HG03095 (cell line): ENCODE data around the gene ABHD17A.

ENCODE experiments used
- ATAC-seq: cut with Tn5 transposase; IDR thresholded peaks from one replicate; pipeline ENCODE4 v1.9.1; 2021; ENCODE audit warnings: moderate library complexity; ENCODE audit not compliant: unreplicated experiment

Gene ABHD17A

DNA sequence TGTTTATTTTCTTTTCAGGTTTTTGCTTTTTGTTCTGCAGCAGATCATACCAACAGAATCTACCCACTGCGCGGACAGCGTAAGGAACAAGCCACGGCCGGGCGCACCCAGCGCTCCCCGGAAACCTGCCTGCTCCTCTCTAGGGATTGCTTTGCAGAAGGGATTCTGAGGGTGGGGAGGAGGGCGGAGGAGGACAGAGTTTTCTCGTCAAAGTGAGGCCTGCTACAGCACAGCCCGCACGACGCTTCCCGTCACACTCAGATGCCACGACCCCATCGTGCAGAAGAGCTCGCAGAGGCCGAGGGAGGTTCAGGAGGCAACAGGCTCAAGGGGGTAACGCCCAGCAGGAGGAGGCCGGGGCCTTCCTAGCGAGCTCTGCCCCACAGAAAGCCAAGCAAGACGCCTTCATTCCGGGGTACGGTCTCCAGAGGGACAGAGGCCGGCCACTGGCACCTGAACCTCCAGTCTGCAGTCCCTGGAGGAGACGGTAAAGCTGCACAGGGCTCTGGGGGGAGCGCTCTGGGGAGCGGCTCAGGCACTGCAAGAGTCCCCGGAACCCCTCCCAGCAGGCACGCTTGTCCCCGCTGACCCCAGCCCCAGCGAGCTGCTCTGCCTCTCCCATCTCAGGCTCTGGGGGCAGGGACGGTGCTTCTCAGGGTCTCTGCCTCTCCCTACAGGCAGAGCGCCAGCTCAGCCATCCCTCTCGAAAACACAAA is 43.9 kb downstream of the ABHD17A start:
- ATAC-seq, result no peak

DNA sequence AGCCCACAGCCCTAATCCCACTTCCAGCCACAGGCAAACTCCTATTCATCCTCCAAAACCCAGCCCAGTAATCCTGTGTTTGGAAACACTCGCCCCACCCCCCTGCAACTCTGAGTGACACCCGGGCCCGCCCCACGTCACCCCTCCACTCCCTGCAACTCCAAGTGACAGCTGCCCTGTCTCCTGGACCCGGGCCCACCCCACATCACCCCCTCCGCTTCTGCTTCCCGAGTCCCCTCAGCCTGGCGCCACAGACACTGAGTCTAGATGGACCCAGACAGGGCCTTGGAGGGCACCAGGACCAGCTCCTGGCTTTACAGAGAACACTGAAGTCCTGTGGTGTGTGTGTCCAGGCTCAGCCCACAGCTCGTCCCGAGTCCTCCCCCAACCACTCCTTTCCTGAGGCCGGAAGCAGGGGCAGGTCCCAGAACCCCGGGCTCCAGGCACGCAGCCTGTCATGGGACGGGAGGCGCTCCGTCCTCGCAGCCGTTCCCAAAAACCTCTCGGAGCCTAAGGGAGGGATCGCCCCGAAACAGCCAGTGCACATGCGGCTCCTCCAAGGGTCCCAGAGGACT is 44.7 kb downstream of the ABHD17A start:
- ATAC-seq, result no peak

- ATAC-seq, result no peak
Observed at GRCh38 chr19:1839658-1840540, 45.4 kb downstream of the ABHD17A start.

DNA sequence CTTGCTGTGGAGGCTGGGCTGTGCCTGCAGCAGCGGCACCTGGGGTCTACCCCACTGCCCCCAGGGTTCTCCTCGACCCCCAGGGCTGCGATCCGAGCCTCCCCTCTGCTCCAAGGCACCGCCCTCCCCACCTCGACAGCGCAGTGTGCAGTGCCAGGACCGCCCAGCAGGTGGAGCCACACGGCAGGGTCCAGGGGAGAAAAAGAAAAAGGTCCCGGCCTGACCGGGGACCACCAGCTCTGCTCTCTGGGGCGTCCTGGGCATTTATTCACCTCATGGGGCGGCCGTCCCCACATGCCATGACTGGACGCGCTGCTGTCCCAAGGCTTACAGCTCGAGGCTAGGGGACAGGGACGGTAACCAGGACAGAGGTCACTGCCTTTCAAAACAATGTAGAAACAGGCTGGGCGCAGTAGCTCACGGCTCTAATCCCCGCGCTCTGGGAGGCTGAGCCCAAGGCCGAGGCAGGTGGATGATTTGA is 47.6 kb downstream of the ABHD17A start:
- no peak for ATAC-seq

DNA sequence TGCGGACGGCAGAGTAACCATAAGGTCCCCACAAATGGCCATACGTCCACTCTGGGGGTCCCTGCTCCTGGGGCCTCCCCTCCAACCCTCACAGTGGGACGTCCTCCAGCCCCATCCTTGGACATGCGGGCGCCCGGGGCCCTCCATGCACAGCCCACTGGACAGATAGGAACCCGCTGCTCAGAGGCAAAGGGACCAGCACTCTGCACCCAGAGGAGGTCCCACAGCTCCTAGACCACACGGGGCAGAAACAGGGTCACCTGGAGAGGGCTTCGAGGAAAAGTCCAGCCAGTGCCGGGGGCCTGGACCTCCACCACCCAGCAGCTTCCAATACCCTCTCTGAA is 48.1 kb downstream of the ABHD17A start:
- no peak for ATAC-seq

DNA sequence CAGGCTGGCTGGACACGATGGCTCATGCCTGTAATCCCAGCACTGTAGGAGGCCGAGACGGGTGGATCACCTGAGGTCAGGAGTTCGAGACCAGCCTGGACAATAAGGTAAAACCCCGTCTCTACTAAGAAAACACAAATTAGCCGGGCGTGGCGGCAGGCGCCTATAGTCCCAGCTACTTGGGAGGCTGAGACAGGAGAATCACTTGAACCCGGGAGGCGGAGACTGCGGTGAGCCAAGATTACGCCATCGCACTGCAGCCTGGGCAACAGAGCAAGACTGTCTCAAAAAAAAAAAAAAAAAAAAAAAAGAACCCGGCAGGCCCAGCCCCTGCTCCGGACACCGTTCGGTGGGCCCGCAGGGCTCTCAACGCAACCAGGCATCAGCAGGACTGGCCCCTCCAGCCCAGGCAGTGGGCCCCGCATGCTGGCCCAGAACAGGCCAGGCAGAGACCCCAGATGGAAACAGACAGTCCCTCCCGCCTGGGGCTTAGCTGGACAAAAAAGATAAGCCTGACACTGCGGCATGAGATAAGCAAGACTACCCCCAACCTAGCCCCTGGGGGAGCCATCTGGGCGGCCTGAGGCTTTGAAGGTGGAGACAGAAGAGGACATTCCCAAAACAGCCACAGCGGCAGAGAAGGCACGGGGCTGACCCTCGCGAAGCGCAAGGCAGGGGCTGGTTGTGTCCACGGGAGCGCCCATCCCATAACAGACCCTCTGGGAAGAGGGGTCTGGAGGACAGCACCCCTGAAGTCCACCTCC is 48.7 kb downstream of the ABHD17A start:
- no peak for ATAC-seq

- ATAC-seq, result no peak
Observed at GRCh38 chr19:1833540-1833939, 51.8 kb downstream of the ABHD17A start.

DNA sequence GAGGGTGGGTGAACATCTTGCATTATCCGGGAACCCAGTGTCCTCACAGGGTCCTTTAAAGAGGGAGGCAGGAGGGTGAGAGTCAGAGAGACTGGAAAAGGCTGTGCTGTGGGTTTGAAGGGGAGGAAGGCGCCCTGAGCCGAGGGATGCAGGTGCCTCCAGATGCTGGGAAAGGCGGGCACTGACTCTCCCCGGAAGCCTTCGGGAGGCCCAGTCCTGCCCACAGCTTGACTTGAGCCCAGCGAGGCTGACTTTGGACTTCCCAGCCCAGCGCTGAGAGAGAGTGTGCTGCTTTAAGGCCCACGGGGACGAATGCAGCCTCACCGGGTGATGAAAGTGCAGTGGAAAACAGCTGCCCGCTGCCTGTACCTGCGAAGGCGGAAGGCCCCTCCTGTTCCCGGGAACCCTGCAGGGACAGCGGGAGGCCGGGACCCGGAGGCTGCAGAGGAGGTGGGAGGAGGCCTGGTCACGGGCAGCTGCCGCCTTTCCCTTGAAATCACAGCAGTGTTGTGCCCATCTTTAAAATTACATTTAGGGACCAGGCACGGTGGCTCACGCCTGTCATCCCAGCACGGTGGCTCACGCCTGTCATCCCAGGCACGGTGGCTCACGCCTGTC is 53.1 kb downstream of the ABHD17A start:
- ATAC-seq, result no peak

DNA sequence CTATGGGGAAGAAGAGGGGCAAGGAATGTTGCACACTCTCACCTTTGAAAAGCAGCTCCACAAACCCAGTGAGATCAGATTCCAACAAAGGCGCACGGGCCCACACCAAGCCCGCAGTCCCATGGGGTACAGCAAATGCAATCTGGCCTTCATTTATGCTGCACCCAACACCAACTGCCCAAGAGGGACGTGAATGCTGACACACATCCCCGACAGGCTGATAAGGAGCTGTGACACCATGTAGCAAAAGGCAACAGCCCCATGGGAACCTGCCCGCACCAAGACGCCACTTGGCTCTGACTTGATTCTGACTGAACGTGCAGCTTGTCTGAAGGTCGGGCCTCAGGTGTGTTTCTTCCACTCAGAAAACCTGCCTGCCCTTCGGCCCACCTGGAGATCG is 54.3 kb downstream of the ABHD17A start:
- ATAC-seq, result no peak

- no peak for ATAC-seq
Observed at GRCh38 chr19:1830568-1830967, 54.7 kb downstream of the ABHD17A start.

- no peak for ATAC-seq
Observed at GRCh38 chr19:1829958-1830357, 55.3 kb downstream of the ABHD17A start.

DNA sequence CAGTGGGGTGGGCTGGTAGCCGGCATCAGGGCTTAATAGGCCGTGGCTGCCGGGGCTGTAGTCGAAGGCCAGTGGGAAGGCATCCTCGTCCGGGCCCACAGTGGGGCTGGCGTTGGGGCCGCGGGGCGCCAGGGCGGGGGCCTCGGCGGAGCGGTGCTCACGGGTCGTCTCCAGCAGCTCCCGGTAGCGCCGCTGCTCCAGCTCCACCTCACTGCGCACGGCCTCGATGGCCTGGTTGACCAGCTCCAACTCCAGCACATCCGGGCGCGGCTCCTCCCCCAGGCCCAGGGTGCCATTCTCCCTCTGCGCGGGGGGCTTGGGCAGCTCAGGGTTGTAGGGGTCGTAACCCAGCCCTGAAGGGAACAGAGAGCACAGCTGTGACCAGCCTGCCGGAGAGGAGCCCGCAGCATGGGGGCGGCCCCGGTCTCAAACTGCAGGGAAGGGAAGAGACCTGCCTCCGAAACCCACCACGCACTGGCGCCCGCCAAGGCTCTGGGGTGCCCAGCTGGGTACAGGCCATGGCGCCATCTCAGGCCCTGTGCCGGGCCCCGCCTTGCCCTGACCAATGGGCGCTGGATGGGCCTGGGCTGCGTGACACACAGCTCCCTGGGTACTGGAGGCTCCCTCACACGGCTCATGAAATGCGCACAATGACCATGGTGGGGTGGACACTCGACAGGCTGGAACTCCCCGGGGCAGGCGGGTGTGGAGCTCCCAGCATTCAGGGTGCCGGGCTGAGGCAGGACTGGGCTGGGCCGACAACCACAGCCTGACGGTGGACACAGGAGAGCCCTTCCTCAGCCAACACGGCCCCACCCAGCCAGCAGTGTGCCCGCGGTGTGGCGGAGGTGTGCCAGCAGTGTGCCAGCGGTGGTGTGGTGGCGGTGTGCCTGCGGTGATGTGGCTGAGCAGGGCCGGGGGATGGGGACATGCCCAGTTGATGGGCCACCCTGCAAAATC is 56.7 kb downstream of the ABHD17A start:
- no peak for ATAC-seq

DNA sequence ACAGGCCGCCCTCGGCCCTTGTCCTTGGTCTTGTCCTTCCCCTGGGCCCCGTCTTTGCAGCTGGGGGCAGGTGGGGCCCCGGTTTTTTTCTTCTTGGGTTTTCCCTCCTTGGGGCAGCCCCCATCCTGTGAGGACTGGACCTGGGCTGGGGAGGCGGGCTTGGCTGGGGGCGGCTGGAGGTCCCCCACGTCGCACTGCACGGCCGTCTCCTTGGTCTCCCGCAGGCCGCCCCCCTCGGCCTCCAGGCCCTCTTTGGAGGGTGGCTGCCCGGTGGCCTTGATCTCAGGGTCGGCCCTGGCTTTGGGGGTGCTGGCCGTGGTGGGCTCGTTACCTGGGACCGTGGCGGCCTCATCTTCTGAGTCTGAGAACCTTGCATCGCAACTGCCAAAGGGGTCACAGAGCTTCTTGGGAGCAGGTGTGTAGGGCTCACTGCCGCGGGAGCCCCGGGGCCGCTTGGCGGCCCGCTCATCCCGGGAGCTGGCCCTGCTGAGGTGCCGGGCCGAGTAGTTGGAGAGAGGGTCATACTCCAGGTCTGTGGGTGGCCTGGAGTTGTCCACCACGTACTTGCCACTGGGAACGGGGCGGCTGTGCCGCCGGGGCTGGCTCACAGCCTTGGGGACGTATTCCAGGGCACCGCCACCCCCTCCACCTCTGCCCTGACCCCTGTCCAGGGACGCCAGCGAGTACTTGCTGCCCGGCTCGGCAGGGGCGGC is 57.6 kb downstream of the ABHD17A start:
- no peak for ATAC-seq
